Heart left ventricle (tissue), 13 donors: ENCODE data around the gene TNRC18.

Experiments used
- CTCF ChIP-seq, 12 donors: fragments of 200-600 bp; sonication (generic) in 4 of 12; IDR thresholded peaks; one replicate each; pipeline versions ENCODE4 v1.5.0 to v1.8.0; 2018 to 2022; ENCODE audit warnings: antibody characterized with exemption in 12 of 12, mild to moderate bottlenecking in 5 of 12
- POLR2A ChIP-seq, 2 donors: fragments of 450-650 bp; IDR thresholded peaks; one replicate each; pipeline ENCODE4 v1.6.1; 2017; ENCODE audit warnings: antibody characterized with exemption in 2 of 2, mild to moderate bottlenecking in 2 of 2, moderate library complexity in 2 of 2
- donor health status: ischemic (EF 13 %, LVEDD 7.1; RV severe dilation, severe dysfunction).
- donor health status: DM: no; HTN: yes; CAD: no.
- donor health status: DM: no; HTN: no; CAD: no.
- donor health status: ischemic (EF 25% LVEDD 6.9; RV normal size, moderate dysfunction).
- donor health status: ischemic (EF 25% LVEDD 5.7; RV mildly dilated, moderate dysfunction).
- donor health status: ischemic (EF 35%, LVEDD 5.7; RV mildly dilated, moderate dysfunction).
- donor health status: nonischemic (EF 11% LVEDD 7.7; RV severe dilation, severe dysfunction).
- donor health status: DM: yes; HTN: yes; CAD: no.
- donor health status: PGD.
- donor health status: ischemic (EF 29% LVEDD 5.4; RV normal size, mild dysfunction).
- donor health status: nonischemic (EF 23%, LVEDD 6.1; RV moderate dilation, normal function).

- no peak for TF ChIP-seq POLR2A (IDR thresholded peaks at IDR 0.05)
- TF ChIP-seq CTCF (IDR thresholded peaks at IDR 0.05): no peak
Observed at GRCh38 chr7:5266191-5267028, 157.2 kb downstream of the TNRC18 start.
